A673 (cell line): ENCODE results near the gene ERI3. TPM values are rescaled to one million over a fixed set of nuclear protein-coding genes. Genes with fewer than 3 reads are reported as not detected.

ENCODE experiments used
- BruUV-seq: library from RNA; stranded (reverse); fragments of 400-500 nt; replicated peaks from 2 replicates; lab custom pipeline; 2021; lab: Mats Ljungman, UMichigan
- CTCF ChIA-PET: fragments of 300-600 bp; sonication (Branson Sonifier 250); formaldehyde crosslinking; loops from one replicate; lab custom pipeline; 2022; ENCODE audit warnings: antibody characterized with exemption; lab: Charles Lee
- POLR2A ChIA-PET: fragments of 300-600 bp; sonication (Branson Sonifier 250); formaldehyde crosslinking; loops from one replicate; lab custom pipeline; 2022; ENCODE audit warnings: antibody characterized with exemption; ENCODE audit not compliant: low non-redundant PET; lab: Charles Lee
- DNase-seq: peaks from one replicate; pipeline ENCODE4 v3.0.0-alpha.2; 2015; ENCODE audit warnings: low spot score
- H3K27ac ChIP-seq: fragments of 200-600 bp; sonication (generic); 2 replicates; pipeline ENCODE4 v1.5.1; 2016; ENCODE audit warnings: mixed run types, low read depth, mild to moderate bottlenecking, mixed read lengths, antibody characterized with exemption, low read length; ENCODE audit not compliant: poor library complexity, severe bottlenecking
- H3K27me3 ChIP-seq: fragments of 200-600 bp; sonication (generic); replicated peaks from 2 replicates; pipeline ENCODE4 v1.6.1; 2017; ENCODE audit warnings: mixed run types, low read depth, mild to moderate bottlenecking, mixed read lengths, antibody characterized with exemption, low read length; ENCODE audit not compliant: insufficient read depth, poor library complexity
- H3K36me3 ChIP-seq: fragments of 200-600 bp; sonication (generic); 2 replicates; pipeline ENCODE4 v1.6.1; 2016; ENCODE audit warnings: mixed run types, mild to moderate bottlenecking, mixed read lengths, antibody characterized with exemption, low read length; ENCODE audit not compliant: insufficient read depth, poor library complexity, severe bottlenecking
- H3K4me1 ChIP-seq: fragments of 200-600 bp; sonication (generic); 2 replicates; pipeline ENCODE4 v1.6.1; 2017; ENCODE audit warnings: mixed run types, mild to moderate bottlenecking, mixed read lengths, antibody characterized with exemption, low read length; ENCODE audit not compliant: insufficient read depth, poor library complexity, severe bottlenecking
- H3K4me3 ChIP-seq: fragments of 200-600 bp; sonication (generic); 2 replicates; pipeline ENCODE4 v1.5.1; 2016; ENCODE audit warnings: low read depth, mixed run types, mild to moderate bottlenecking, mixed read lengths, low read length; ENCODE audit not compliant: poor library complexity, severe bottlenecking
- H3K9me3 ChIP-seq: fragments of 200-600 bp; sonication (generic); 2 replicates; pipeline ENCODE4 v1.6.1; 2016; ENCODE audit warnings: mixed run types, low read depth, mild to moderate bottlenecking, mixed read lengths, antibody characterized with exemption, low read length; ENCODE audit not compliant: poor library complexity, severe bottlenecking
- EZH2 ChIP-seq: fragments of 200-600 bp; sonication (generic); IDR thresholded peaks from 2 replicates; pipeline ENCODE4 v1.6.1; 2017; ENCODE audit warnings: borderline replicate concordance, low read depth, mild to moderate bottlenecking, mixed read lengths, antibody characterized with exemption, low read length; ENCODE audit not compliant: poor library complexity, severe bottlenecking
- intact Hi-C: fragments of 100-400 bp; cut with micrococcal nuclease; formaldehyde crosslinking; loops from one replicate; pipeline ENCODE4 v1.10.0; 2022; ENCODE audit not compliant: unreplicated experiment
- total RNA-seq: library from RNA; stranded (reverse); gene quantifications from 2 replicates; pipeline ENCODE4 v1.2.3, GENCODE V29; 2021
- TF ChIP-seq, protein P1 (sequence below): fragments of 300-800, 200-600 bp; sonication (generic); conservative IDR thresholded peaks from 2 replicates; pipeline ENCODE4 v1.5.1; 2017; ENCODE audit warnings: low read depth, mild to moderate bottlenecking, antibody characterized with exemption, low read length, moderate library complexity, mixed read lengths

ERI3 gene
- total RNA-seq, 1 experiment from 2014 or later = 97.9 TPM

DNA sequence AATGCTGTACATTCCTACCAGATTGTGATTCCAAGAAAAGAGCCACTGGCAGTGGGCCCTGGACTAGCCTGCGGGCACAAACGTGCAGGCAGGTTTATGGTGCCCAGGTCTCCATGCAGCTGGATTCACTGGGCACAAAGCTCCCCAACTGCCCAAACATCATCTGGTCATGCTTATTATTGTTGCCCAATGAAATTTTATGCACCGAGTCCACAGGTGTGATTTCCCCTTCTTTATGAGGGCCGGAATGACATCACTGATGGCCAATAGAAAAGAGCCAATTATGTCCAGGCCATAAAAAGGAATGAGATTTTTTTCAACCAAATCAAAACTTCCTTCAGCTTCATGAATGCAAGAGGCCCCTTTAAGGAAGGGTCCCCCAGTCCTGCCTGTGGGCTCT lies 66.2 kb downstream of the ERI3 start:
- DNase-seq = no peak
- Histone ChIP-seq H3K4me3 (no peak overlapping the region), H3K27me3 (no peaks in the 10 kb centered on the region), H3K9me3 (no peaks in the 10 kb centered on the region), H3K4me1 (no peaks in the 10 kb centered on the region), H3K36me3 (peaks cover 15% of the 10 kb centered on the region), H3K27ac (no peak overlapping the region)
- ChIA-PET POLR2A (interaction anchor here (0.5 to 0.6 kb wide), 2 partner anchors 151 to 193 kb away, joined by 3 to 5 read pairs; no protein-coding TSS in a partner anchor), CTCF (no interaction called here)
- BruUV-seq = no TSS peak
- no peak for TF ChIP-seq EZH2
- TF ChIP-seq, protein P1, sequence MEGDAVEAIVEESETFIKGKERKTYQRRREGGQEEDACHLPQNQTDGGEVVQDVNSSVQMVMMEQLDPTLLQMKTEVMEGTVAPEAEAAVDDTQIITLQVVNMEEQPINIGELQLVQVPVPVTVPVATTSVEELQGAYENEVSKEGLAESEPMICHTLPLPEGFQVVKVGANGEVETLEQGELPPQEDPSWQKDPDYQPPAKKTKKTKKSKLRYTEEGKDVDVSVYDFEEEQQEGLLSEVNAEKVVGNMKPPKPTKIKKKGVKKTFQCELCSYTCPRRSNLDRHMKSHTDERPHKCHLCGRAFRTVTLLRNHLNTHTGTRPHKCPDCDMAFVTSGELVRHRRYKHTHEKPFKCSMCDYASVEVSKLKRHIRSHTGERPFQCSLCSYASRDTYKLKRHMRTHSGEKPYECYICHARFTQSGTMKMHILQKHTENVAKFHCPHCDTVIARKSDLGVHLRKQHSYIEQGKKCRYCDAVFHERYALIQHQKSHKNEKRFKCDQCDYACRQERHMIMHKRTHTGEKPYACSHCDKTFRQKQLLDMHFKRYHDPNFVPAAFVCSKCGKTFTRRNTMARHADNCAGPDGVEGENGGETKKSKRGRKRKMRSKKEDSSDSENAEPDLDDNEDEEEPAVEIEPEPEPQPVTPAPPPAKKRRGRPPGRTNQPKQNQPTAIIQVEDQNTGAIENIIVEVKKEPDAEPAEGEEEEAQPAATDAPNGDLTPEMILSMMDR = no peak
- intact Hi-C loops = no loop called here

DNA sequence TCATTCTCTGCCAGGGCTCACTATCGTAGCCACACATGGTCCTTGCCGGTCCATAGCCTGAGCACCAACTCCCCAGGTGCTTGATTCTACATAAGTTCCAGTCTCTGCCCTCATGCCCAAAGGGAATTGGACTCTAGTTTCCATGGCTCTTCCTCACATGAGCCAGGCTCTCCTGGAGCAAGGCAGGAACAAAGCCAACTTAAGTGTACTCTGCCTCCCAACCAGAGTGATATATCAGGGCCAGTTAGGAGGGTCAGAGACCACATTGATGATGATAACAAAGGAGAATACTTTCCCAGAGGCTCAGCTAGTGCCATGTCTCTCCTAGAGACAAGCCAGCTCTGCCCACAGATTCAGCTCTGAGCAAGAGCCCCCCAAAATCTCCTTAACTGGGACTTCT lies 70.9 kb downstream of the ERI3 start:
- Histone ChIP-seq H3K36me3 (peaks cover 27% of the 10 kb centered on the region), H3K4me3 (no peak overlapping the region), H3K4me1 (no peaks in the 10 kb centered on the region), H3K27me3 (no peaks in the 10 kb centered on the region), H3K27ac (no peak overlapping the region), H3K9me3 (no peaks in the 10 kb centered on the region)
- CTCF ChIA-PET = no interaction called here
- no TSS peak for BruUV-seq
- intact Hi-C loops = no loop called here
- TF ChIP-seq, protein P1 = no peak
- TF ChIP-seq EZH2 = no peak
- no peak for DNase-seq
- POLR2A ChIA-PET = no interaction called here

DNA sequence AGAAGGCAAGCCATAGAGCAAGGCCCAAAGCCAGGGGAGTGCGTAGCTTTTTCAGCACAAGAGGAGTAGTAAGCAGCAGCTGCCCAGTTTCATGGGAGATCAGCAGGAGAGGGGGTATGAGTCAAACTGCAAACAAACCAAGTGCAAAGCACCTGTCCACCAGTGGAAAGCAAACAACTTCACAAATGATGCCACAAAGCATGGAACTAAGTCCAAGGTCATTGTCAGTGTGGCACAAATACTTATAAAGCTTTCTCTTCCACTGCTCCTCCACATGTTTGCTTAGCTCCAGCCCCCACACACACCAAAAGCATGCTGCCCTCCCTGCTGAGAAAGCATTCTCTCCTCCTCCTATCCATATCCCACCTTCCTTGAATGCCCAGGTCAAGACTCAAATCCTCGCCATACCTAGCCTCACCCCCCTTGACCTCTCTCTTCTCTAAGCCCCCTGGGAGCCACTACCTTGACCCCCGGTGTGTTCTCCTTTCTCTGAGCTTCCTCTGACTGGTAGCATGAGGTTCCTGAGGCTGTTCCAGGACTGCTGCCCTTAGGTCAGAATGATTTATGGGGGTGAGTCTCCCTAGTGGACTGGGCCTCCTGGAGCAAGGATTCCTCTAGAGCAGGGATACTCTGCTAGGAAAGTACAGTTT lies 71.4 kb downstream of the ERI3 start:
- no peak for DNase-seq
- Histone ChIP-seq H3K9me3 (no peaks in the 10 kb centered on the region), H3K27ac (no peak overlapping the region), H3K27me3 (no peaks in the 10 kb centered on the region), H3K4me3 (no peak overlapping the region), H3K4me1 (no peaks in the 10 kb centered on the region), H3K36me3 (peaks cover 27% of the 10 kb centered on the region)
- intact Hi-C loops = no loop called here
- ChIA-PET POLR2A (no interaction called here), CTCF (no interaction called here)
- BruUV-seq = no TSS peak
- TF ChIP-seq EZH2 = no peak
